Measurements from ENCODE around the gene TSPAN5. TPM values are rescaled to one million over a fixed set of nuclear protein-coding genes. Genes with fewer than 3 reads are reported as not detected.

TSPAN5 gene
- total RNA-seq, 2 experiments from 2014 or later: 18.6 to 21.5 TPM

GRCh38 chr4:98558471-98559169 lies 99.8 kb downstream of the TSPAN5 start:
- Mint-ChIP-seq H3K27me3 (ENCODE audit: low read depth) (no peaks in the 10 kb centered on the region), H3K4me3 (no peak overlapping the region), H3K27ac (no peak overlapping the region), H3K36me3 (ENCODE audit: low read depth) (peaks cover 7% of the 10 kb centered on the region), H3K4me1 (ENCODE audit: low read depth) (peaks cover 2% of the 10 kb centered on the region), H3K9me3 (ENCODE audit: insufficient read depth) (no peaks in the 10 kb centered on the region)
- POLR2A ChIA-PET: no interaction called here
- CTCF ChIA-PET: no interaction called here
- ATAC-seq (no peak), DNase-seq (no peak)

GRCh38 chr4:98557194-98557892 lies 101.1 kb downstream of the TSPAN5 start:
- DNase-seq (no peak), ATAC-seq (no peak)
- Mint-ChIP-seq H3K27ac (no peak overlapping the region), H3K9me3 (ENCODE audit: insufficient read depth) (no peaks in the 10 kb centered on the region), H3K4me1 (ENCODE audit: low read depth) (peaks cover 2% of the 10 kb centered on the region), H3K36me3 (ENCODE audit: low read depth) (peaks cover 9% of the 10 kb centered on the region), H3K4me3 (no peak overlapping the region), H3K27me3 (ENCODE audit: low read depth) (no peaks in the 10 kb centered on the region)
- ChIA-PET POLR2A (no interaction called here), CTCF (no interaction called here)

- POLR2A ChIA-PET: no interaction called here
- Mint-ChIP-seq H3K27ac (no peak overlapping the region), H3K4me3 (no peak overlapping the region), H3K9me3 (ENCODE audit: insufficient read depth) (no peaks in the 10 kb centered on the region), H3K4me1 (ENCODE audit: low read depth) (peaks cover 2% of the 10 kb centered on the region), H3K27me3 (ENCODE audit: low read depth) (no peaks in the 10 kb centered on the region), H3K36me3 (ENCODE audit: low read depth) (peaks cover 10% of the 10 kb centered on the region)
- CTCF ChIA-PET: no interaction called here
- no peak for DNase-seq
- no peak for ATAC-seq
These were observed 102.0 kb downstream of the TSPAN5 start for GRCh38 chr4:98556451-98556850.

- CTCF ChIA-PET: no interaction called here
- no peaks in the 10 kb centered on the region for H3K27me3 Mint-ChIP-seq (ENCODE audit: low read depth)
- no peak for DNase-seq
- POLR2A ChIA-PET: no interaction called here
- no peak overlapping the region for H3K4me3 Mint-ChIP-seq
- H3K27ac Mint-ChIP-seq: no peak overlapping the region
- peaks cover 2% of the 10 kb centered on the region for H3K4me1 Mint-ChIP-seq (ENCODE audit: low read depth)
- peaks cover 13% of the 10 kb centered on the region for H3K36me3 Mint-ChIP-seq (ENCODE audit: low read depth)
- H3K9me3 Mint-ChIP-seq (ENCODE audit: insufficient read depth): peaks cover 3% of the 10 kb centered on the region
- ATAC-seq: no peak
These were observed 102.5 kb downstream of the TSPAN5 start for GRCh38 chr4:98555798-98556445.

GRCh38 chr4:98546910-98547594 lies 111.4 kb downstream of the TSPAN5 start:
- H3K36me3 Mint-ChIP-seq (ENCODE audit: low read depth): peaks cover 12% of the 10 kb centered on the region
- ChIA-PET POLR2A (no interaction called here), CTCF (interaction anchor here (0.6 kb wide), 1 partner anchor 1070 kb away, joined by 3 read pairs; no protein-coding TSS in a partner anchor)
- peaks cover 12% of the 10 kb centered on the region for H3K9me3 Mint-ChIP-seq (ENCODE audit: insufficient read depth)
- DNase-seq (no peak), ATAC-seq (no peak)
- H3K27ac Mint-ChIP-seq: no peak overlapping the region
- peaks cover 16% of the 10 kb centered on the region for H3K4me1 Mint-ChIP-seq (ENCODE audit: low read depth)
- no peak overlapping the region for H3K4me3 Mint-ChIP-seq
- H3K27me3 Mint-ChIP-seq (ENCODE audit: low read depth): no peaks in the 10 kb centered on the region

- ChIA-PET POLR2A (no interaction called here), CTCF (interaction anchor here (1.0 to 1.6 kb wide), 2 partner anchors 78 to 117 kb away, joined by 3 to 9 read pairs; no protein-coding TSS in a partner anchor)
- H3K4me3 Mint-ChIP-seq: no peak overlapping the region
These were observed 113.5 kb downstream of the TSPAN5 start for GRCh38 chr4:98544818-98545414.

GRCh38 chr4:98544141-98544817 lies 114.1 kb downstream of the TSPAN5 start:
- Mint-ChIP-seq H3K27me3 (ENCODE audit: low read depth) (no peaks in the 10 kb centered on the region), H3K27ac (peak overlapping the region; percentile 39), H3K9me3 (ENCODE audit: insufficient read depth) (no peaks in the 10 kb centered on the region), H3K4me1 (ENCODE audit: low read depth) (peaks cover 16% of the 10 kb centered on the region), H3K4me3 (no peak overlapping the region), H3K36me3 (ENCODE audit: low read depth) (peaks cover 1% of the 10 kb centered on the region)
- peak; percentile 15 for ATAC-seq
- POLR2A ChIA-PET: no interaction called here
- CTCF ChIA-PET: interaction anchor here (1.3 to 1.6 kb wide), 2 partner anchors 77 to 401 kb away, joined by 4 to 9 read pairs; partner anchors contain the start of gene STPG2
- DNase-seq: no peak

More at GRCh38 chr4:98544818-98545414, 113.5 kb downstream of the TSPAN5 start:
- DNase-seq (no peak), ATAC-seq (peak; percentile 49)
- peaks cover 16% of the 10 kb centered on the region for H3K4me1 Mint-ChIP-seq (ENCODE audit: low read depth)
- H3K9me3 Mint-ChIP-seq (ENCODE audit: insufficient read depth): no peaks in the 10 kb centered on the region
- peaks cover 1% of the 10 kb centered on the region for H3K36me3 Mint-ChIP-seq (ENCODE audit: low read depth)
- peak overlapping the region; percentile 39 for H3K27ac Mint-ChIP-seq
- H3K27me3 Mint-ChIP-seq (ENCODE audit: low read depth): no peaks in the 10 kb centered on the region

GRCh38 chr4:98542011-98542410 lies 116.4 kb downstream of the TSPAN5 start:
- Mint-ChIP-seq H3K27ac (no peak overlapping the region), H3K4me1 (ENCODE audit: low read depth) (peaks cover 16% of the 10 kb centered on the region), H3K4me3 (no peak overlapping the region), H3K27me3 (ENCODE audit: low read depth) (no peaks in the 10 kb centered on the region), H3K36me3 (ENCODE audit: low read depth) (peaks cover 5% of the 10 kb centered on the region), H3K9me3 (ENCODE audit: insufficient read depth) (no peaks in the 10 kb centered on the region)
- CTCF ChIA-PET: no interaction called here
- ATAC-seq (no peak), DNase-seq (no peak)
- POLR2A ChIA-PET: no interaction called here

GRCh38 chr4:98540803-98541202 lies 117.6 kb downstream of the TSPAN5 start:
- Mint-ChIP-seq H3K27me3 (ENCODE audit: low read depth) (no peaks in the 10 kb centered on the region), H3K4me1 (ENCODE audit: low read depth) (peaks cover 16% of the 10 kb centered on the region), H3K27ac (no peak overlapping the region), H3K36me3 (ENCODE audit: low read depth) (peaks cover 14% of the 10 kb centered on the region), H3K4me3 (no peak overlapping the region), H3K9me3 (ENCODE audit: insufficient read depth) (no peaks in the 10 kb centered on the region)
- ChIA-PET CTCF (no interaction called here), POLR2A (no interaction called here)
- DNase-seq (no peak), ATAC-seq (no peak)

GRCh38 chr4:98539741-98540140 lies 118.7 kb downstream of the TSPAN5 start:
- DNase-seq: no peak
- CTCF ChIA-PET: no interaction called here
- ATAC-seq: no peak
- H3K27me3 Mint-ChIP-seq (ENCODE audit: low read depth): no peaks in the 10 kb centered on the region
- no peak overlapping the region for H3K27ac Mint-ChIP-seq
- no peaks in the 10 kb centered on the region for H3K9me3 Mint-ChIP-seq (ENCODE audit: insufficient read depth)
- peaks cover 14% of the 10 kb centered on the region for H3K36me3 Mint-ChIP-seq (ENCODE audit: low read depth)
- no peak overlapping the region for H3K4me3 Mint-ChIP-seq
- POLR2A ChIA-PET: no interaction called here
- H3K4me1 Mint-ChIP-seq (ENCODE audit: low read depth): peaks cover 6% of the 10 kb centered on the region

- H3K36me3 Mint-ChIP-seq (ENCODE audit: low read depth): peaks cover 14% of the 10 kb centered on the region
- H3K27ac Mint-ChIP-seq: no peak overlapping the region
- H3K4me1 Mint-ChIP-seq (ENCODE audit: low read depth): peaks cover 2% of the 10 kb centered on the region
These were observed 119.1 kb downstream of the TSPAN5 start for GRCh38 chr4:98539299-98539698.

More at GRCh38 chr4:98539299-98539698, 119.1 kb downstream of the TSPAN5 start:
- ATAC-seq: no peak
- no peak for DNase-seq
- ChIA-PET POLR2A (no interaction called here), CTCF (interaction anchor here (0.9 kb wide), 1 partner anchor 17 kb away, joined by 4 read pairs; no protein-coding TSS in a partner anchor)
- no peaks in the 10 kb centered on the region for H3K27me3 Mint-ChIP-seq (ENCODE audit: low read depth)
- H3K4me3 Mint-ChIP-seq: no peak overlapping the region
- H3K9me3 Mint-ChIP-seq (ENCODE audit: insufficient read depth): no peaks in the 10 kb centered on the region
